CD4-positive, alpha-beta T cell treated with Interferon alpha-2 for 1 hour (primary cell): Measurements from ENCODE around the gene PRKCB.

Experiments
- DNase-seq, 2 donors: peaks; one replicate each; pipeline ENCODE4 v3.0.0-alpha.2; 2020 to 2022

PRKCB gene

DNA sequence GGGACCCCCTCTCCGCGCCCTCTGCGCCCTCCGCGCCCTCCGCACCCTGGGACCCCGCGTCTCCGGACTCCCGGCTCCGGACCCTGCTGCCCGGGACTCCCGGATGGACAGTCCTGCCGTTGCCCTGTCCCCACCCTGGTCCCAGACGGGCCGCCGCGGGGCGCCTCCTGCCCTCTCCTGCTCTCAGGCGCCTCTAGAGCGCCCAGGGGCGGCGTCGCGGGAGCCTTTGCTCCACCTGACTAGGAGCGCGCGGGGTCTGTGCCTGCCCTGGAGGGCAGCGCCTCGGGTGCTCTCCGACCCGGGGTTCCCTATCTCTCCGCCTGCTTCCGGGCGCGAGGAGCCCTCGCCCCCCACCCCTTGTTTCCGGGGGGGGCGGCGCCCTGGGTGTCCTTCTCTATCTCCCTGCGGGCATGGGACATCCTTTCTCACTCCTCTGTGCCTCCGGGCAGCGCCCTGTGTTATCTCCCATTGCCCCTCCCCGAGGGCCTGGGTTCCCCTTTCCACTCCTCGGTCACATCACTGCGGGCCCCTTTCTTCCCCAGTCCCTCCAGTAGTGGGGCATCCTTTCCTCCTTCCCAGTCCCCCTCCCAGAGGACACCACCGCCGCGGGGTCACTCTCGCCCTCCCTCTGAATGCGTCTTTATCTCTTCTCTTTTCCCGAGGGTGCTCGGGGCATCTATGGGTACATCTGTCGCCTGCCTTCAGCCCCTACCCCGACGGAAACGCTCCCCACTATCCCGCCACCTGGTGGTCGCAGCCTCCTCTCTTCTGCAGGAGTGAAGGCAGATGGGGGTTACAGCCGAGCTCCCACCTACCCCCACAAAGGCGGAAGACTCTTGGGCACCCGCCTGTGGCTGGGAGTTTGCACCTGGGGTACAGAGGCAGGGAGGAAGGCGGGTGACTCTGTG lies 875 bp downstream of the PRKCB start:
- DNase-seq = peak; percentile 60

DNA sequence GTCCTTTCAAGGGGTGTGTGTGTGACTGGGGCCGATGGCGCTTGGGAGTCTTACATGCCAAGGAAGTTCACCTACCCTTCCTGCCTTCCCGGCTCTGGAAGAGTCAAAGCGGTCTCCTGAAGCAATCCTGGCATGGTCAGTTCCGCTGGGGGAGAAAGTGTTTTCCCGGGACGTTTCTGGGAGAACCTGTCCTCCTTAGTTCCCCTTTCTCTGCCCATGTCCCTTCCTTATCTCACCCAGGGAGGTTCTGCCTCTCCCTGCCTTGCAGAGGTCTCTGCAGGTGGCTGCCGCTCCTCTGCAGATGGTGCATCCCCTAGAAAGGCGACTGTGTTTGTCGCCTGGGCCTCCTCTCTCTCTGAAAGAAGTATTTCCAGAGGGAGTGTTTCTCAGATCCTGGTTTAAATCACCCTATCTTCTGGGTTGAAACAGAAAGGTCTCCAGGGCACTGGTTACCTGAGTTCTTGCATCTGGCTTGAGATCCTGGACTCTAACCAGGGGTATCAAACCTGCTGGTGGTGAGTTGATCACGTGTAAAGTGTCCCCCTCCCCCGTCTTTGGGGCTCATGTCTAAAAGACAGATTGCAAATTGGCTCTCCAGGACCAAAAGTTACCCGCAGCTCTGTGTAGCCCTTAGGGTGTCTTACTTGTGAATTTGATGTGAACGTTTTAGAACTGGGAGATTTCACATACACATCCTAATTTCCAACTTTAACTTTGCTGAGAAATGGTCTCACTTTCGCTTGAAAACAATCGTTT lies 1.9 kb downstream of the PRKCB start:
- DNase-seq = no peak

DNA sequence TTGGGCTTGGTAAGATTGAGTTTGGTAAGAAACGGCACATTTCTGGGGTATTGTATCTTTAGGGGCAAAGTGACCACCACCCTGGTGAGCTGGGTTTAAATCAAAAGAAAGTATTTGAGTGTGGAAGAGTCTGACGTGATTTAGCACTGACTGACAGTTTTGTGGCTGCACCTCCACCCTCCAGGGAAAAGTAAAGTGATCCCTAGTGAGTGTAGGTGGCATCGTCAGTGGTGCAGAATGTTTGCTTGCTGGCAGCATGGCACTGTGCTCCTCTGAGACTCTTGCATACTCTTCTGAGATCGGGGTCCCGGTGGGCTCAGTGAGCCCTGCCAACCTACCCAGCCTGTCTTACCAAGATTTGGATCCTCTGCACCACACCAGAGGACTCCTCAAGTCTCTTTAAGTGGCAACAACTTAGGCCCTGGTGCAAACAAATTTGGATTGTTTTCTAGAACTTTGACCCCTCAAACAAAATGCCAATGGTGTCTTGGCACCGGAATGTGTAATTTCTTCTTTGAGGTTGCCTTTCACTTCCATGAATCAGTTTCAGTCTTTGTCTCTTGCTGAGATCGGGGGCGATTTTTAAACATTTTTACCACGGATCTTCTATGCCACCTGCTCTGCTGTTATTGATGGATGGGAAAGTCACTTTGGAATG lies 2.8 kb downstream of the PRKCB start:
- no peak for DNase-seq

DNA sequence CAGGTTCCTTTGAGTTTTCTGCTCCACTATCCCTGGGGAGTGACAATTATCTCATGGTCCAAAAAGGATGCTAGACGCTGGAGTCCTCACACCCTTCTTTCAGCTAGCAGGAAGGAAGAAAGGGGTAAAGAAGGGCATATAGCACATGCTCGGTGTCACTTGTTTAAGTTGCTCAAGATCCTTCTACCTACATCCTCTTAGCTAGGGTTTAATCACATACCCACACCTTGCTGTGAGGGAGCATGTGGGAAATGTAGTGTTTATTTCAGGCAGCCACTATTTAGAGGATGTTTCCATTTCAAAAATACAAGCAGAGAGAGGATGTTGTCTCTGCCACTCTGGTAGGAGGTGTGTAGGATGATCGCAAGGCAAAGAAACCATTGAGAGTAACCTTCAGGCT lies 4.5 kb downstream of the PRKCB start:
- DNase-seq = no peak

DNA sequence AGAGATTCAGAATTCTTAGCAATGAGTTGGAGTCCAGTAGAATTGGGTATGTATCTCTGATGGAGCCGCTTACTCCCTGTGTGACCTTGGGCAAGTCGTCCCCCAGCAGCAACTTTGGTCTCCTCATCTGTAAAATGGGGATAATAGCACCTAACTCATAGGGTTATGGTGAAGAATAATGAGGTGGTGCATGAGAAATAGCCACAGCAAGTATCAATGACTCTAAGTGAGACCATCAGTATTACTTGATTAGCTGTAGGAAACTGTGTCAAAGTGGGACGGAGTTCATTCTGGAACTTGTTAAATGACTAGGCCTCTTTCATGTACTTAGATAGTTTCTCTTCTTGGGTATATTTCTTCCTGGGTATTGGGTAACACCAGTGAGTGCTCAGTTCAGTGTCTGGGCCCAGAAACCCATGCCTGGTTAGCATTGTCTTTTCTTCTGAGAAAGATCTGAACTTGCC lies 6.4 kb downstream of the PRKCB start:
- DNase-seq = no peak

DNA sequence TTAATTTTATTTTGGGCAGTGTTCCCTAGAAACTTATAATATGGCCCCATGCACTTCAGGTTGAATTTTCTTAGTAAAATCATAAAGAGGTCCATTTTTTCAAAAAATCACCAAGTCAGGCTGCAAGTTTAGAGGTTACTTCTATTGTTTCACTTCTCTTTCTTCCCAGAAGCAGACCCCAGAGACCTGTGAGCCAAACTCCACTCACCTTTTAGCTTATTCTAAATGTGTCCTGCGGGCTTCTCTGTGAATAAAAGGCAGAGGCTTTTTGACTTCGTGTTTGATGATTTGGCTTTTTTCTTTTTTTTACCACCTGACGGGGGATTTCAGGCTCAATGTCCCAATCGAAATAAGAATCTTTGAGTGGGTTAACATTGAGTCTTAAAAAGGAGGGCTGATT lies 7.4 kb downstream of the PRKCB start:
- no peak for DNase-seq

DNA sequence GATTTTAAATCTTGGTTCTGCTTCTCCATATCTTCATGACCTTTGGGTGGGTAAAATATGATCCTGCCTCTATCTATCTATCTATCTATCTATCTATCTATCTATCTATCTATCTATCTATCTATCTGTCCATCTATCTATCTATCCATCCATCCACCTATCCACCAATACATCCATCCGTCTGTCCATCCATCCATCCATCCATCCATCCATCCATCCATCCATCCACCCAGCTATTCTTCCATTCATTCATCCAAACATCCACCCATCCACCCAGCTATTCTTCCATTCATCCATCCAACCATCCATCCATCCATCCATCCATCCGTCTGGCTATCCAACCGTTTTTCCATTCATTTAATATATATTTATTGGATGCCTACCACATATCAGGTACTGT lies 11.5 kb downstream of the PRKCB start:
- no peak for DNase-seq

DNA sequence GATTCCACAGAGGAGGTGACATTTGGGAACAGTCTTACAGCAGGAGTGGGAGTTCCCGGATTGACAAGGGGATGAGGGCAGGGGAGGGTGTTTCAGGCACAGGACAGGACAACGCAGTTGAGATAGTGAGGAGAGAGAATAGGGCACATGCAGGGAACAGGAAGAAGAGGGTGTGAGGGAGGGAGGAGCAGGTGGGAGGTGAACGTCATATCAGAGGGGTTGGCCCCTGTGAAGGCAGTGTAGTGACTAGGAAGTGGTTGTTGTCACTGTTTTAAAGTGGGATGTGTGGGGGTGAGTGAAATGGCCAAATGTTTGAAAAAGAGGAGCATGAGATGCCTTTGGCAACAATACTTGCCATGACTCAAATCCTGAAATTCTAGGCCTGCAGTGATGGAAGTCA lies 12.2 kb downstream of the PRKCB start:
- DNase-seq = peak; percentile 46 to 63

DNA sequence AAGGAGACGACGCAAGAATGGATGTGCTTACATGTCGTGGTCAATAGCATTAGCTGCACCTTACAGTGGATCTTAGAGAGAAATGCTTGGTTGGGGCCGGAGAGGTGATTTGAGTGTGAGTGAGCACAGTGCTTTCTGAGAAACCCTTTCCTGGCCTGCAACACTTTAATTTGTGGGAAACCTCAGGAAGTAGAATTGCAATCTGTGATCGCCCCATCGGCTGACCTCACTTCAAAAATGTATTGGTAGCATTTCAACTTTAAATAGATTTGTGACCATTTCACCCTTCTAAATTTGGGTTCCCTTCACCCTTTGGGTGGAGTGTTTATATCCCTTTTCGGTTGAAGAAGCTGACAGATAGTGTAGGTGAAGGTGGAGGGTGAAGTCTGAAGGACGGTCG lies 13.2 kb downstream of the PRKCB start:
- DNase-seq = no peak

DNA sequence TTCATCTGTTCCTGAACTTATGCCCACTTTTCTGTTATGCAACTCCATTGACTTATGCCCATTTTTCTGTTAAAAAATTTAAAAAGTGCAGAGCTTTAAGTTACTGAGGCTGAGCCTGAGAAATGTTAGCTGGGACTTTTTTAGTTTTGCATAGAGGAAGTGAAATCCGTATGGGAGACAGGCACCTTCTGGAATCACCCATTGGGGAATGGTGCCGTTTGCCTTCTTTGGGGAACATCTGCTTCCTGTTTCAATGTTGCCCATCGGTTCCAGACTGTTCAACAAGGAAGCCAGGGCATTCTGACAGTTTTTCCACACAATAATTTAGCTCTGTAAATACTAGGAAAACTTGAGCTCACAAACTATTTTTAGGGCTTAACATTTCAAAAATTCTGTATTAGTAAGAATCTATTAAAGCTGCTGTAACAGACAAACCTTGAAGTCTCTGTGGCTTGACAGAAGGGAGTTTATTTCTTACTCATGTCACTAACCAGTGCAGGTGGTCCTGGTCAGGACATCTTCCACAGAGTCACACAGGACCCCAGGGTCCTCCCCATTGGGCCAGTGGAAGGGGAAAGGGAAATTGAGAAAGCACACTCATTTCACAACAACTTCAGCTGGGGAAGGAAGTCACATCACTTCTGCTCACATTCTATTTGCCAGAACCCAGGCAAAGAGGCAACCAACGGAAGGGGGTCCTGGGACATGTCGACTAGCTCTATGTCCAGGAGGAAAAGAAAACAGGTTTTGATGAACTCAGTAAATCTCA lies 17.2 kb downstream of the PRKCB start:
- DNase-seq = no peak

DNA sequence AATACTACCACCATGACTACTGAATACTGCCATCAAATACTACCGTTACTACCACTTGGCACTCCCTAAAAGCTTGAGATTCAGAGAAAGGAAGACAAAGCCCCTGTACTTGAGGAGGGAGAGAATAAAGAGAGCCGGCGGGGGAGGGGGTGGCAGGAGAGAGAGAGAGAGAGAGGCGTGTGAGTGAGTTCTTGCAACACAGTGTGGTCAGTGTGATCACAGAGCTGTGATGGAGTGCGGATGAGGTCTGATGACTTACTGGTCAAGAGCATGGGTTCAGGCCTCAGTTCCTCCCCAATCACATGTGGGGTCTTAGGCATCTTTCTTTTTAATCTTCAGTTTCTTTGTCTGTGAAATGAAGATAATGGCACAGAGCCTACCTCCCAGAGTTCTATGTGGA lies 19.2 kb downstream of the PRKCB start:
- DNase-seq = no peak

DNA sequence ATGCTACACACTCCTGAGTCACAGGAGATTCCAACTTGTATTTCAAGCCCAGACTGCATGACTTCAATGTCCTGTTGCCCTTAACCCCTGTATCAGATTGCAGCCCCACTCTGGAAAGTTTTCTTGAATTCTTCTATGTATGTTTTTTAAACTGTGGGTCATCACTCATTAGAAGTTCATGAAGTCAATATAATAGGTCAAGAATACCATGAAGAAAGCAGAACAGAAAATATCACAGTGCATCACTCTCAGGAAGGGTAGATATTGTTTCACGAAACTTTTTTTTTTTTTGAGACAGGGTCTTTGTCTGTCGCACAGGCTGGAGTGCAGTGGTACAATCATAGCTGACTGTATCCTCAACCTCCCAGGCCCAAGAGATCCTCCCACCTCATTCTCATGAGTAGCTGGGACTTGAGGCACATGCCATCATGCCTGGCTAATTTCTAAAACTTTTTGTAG lies 20.5 kb downstream of the PRKCB start:
- DNase-seq = no peak

DNA sequence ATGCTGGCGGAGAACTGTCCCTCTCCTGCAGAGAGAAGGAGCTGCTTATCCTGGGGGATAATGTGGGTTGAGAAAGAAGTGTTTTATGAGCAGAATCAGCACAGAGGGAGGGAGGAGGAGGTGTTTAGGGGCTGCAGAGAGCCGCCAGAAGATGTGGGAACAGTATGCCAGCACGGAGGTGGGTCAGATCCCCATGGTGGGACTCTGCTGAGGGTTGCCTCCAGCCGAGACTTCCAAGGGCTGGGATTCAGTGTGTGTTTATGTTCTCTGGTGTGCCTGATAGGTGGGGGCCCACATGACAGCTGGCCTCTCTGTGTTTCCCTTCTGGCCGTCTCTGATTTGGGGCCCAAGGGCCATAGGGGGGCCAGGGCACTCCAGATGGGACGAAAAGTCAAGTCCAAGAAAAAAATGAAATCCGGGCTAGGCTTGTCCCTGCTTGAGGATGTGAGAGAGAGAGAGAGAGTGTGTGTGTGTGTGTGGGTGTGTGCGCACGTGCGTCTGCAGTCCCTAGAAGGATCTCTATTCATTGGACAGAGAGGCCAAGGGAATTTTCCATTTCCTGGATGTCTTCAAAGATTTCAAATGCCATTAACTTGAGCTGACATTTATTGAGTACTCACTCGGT lies 21.6 kb downstream of the PRKCB start:
- DNase-seq = no peak

DNA sequence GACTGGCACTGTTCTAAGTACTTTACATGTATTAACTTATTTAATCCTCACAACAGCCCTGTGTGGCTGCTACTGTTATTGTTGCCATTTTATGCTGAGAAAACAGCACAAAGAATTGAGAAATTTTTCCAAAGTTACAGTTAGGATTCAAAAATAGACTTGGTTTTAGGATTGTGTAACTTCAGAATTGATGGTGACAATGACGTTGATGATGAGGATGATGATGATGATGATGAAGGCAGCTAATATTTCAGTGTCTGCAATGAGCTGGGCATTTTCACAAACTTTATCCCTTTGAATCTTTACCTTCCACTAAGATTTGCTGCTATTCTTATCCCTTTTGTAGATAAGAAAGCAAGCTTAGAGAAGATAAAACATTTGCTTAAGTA lies 22.1 kb downstream of the PRKCB start:
- DNase-seq = no peak

DNA sequence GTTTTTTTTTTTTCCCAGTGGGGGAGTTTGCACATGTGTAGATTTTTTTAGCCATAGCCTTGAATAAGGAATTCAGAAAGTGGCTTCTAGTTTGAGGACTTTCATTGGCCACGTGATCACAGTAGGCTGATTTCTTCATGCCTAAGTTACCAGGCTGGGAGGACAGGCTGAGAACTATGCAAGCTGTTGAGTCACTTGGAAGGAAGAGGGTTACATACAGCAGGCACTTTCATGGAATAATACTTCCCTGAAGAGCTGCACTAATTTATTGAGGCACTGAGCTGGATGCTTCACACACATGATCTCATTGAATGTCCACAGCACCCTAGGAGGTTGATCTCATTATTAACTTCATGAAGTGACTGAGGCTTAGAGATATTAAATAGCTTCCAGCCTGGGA lies 22.8 kb downstream of the PRKCB start:
- DNase-seq = no peak

DNA sequence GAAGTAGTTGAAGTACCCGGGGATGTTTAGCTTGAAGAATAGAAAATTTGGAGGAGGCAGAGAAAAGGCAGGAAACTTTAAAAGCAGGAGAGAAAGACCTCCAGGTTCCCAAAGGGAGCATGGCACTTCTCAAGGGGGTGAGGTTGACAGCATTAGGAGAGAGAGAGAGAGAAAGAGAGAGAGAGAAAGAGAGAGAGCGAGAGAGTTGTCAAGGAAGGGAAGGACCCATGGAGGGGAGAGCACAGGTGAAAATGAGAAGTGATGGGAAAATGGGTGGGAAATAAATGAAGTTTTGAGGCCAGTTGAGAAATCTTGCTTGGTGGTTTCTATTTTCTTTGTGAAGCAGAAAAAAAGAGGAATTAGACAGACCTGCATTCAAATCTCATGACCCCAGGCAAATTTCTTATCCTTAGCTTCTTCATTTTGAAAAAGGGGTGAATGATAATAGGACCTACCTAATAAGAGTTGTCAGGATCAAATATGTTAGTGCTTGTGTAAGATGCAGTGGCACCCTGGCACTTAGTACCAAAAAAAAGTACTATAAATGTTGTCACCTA lies 24.0 kb downstream of the PRKCB start:
- DNase-seq = no peak

DNA sequence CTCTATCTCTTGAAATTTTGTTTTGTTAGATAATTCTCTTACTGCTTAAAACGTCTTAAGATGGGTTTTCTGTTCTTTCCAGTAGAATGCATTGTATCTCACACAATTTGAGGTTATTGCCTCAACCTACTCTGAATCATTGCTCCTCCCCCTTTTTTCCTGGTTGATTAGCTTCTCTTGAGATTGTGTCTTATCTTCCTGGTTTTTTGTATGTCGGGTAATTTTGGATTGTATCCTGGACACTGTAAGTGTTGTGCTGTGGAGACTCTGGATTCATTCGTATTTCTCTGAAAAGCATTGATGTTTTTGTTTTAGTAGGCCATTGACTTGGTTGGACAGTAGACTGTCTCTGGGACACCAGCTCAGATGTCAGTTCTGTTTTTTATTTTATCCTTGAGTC lies 26.1 kb downstream of the PRKCB start:
- DNase-seq = no peak

DNA sequence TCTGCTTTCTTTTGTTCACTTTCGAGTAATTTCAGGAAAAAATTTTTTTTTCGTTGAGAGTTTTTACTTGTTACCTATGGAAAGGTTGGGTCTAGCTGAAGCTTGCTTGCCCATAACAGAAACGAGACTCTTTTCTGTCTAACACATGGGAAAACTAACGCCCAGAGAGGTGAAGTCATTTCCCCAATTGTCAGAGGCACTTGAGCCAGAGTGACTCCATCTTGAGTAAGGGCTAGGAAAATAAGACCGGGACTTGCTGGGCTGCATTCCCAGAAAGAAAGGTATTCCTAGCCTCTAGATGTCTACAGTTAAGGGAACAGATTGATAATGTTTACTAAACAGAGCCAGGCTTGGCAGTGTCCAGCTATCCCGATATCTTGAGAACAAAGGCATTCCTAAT lies 26.8 kb downstream of the PRKCB start:
- DNase-seq = no peak

DNA sequence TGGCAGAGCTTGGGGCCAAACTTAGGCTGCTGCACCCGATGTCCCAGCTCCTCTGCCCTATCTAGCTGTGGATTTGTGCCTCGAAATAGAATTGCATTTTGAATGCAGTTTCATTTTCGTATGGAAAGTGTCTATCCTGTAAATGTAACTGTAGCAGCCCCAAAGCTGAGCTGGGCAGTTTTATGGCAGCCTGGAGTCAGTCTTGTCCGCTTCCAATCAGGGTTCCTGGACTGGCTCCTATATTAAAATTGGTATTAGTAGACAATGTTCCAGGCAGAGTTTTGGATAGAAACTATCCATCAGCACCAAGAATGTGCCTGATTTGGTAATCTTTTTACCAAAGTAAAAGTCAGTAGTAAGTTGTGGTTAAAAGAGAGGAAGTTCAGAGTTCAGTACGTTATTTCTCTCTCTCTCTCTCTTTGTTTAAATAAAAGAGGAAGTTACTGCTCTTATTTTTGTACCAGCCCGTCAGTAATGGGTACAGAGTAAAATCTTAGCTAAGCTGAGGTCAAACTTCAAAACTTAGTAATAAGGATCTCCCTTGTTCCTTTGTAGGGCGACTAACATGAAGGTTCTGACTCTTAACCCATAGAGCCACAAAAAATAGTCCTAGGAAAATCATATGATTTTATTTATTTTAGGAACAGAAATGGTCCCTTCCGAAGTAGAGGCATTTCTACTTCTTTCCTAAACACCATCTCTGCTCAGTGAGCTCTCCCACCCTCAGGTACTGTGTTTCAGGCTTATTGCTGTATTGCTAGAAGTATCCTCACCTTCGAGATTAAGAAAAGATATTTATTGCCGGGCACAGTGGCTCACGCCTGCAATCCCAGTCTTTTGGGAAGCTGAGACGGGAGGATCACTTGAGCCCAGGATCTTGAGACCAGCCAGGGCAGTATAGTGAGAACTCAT lies 28.0 kb downstream of the PRKCB start:
- DNase-seq = peak in 1 of 2 donors; percentile 49

DNA sequence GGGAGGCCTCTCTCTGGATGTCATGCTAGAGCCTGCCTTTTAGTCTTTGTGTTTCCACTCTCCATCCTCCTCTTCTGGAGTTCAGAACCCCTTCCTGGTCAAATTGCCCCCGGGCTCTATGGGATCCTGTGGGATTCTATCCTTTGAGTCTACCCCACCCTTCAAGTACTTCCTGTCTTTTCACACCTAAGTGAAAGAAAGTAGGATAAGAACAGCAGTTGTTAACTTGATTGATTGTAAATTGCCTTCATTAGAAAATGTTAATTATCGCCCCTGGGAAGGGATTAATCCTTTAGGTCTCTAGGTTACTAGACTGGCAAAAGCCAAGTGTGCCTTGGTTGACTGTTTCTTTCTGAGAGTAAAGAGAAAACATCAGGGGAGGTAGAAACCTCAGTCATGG lies 30.1 kb downstream of the PRKCB start:
- no peak for DNase-seq

DNA sequence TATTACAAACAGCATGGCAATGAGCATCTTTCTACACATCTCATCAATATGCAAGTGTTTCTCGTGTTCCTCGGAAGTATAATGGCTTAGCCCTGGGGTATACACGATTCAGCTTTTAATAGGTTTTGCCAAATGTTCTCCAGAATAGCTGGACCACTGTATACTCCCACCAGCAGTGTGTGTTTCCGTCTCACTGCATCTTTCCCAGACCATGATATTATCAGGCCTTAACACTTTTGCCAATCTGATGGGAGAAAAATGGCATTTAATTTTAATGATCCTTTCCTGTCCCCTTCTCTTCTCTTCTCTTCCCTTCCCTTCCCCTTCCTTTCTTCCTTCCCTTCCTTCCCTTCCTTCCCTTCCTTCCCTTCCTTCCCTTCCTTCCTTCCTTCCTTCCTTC lies 30.8 kb downstream of the PRKCB start:
- no peak for DNase-seq
